Psoas muscle (tissue), 8 donors: Measurements from ENCODE around the gene ZIC5. TPM values are rescaled to one million over a fixed set of nuclear protein-coding genes. Genes with fewer than 3 reads are reported as not detected.
"Not testable (repeated sequence)": the region's sequence is repeated elsewhere in the genome, so short reads cannot be mapped to it uniquely, and the experiment has no call there.

Experiments
- ATAC-seq, 4 donors: fragments of 200-7000 bp; cut with Tn5 transposase; one replicate each; pipeline ENCODE4 v1.9.1; 2020; ENCODE audit warnings: moderate library complexity in 3 of 4, mild to moderate bottlenecking in 2 of 4
- DNase-seq, 2 donors: peaks; one replicate each; pipeline ENCODE4 v3.0.0-alpha.2; 2020
- H3K27ac ChIP-seq: fragments of 200-600 bp; one replicate; pipeline ENCODE4 v1.8.0; 2022
- H3K27me3 ChIP-seq, 3 donors: fragments of 200-600 bp in 1 of 3; one replicate each; pipeline versions ENCODE4 v1.6.1 to v1.8.0; 2013 to 2022; ENCODE audit warnings: low read length in 2 of 3, mild to moderate bottlenecking in 2 of 3, moderate library complexity in 1 of 3; ENCODE audit not compliant: insufficient read depth in 3 of 3
- H3K36me3 ChIP-seq, 2 donors: fragments of 200-600 bp in 1 of 2; one replicate each; pipeline versions ENCODE4 v1.6.1 to v1.8.0; 2013 to 2022; ENCODE audit warnings: low read depth in 1 of 2, mild to moderate bottlenecking in 1 of 2, moderate library complexity in 1 of 2; ENCODE audit not compliant: insufficient read depth in 1 of 2
- H3K4me1 ChIP-seq: fragments of 200-600 bp; one replicate; pipeline ENCODE4 v1.8.0; 2022
- H3K4me3 ChIP-seq: fragments of 200-600 bp; one replicate; pipeline ENCODE4 v1.8.0; 2022; ENCODE audit warnings: mild to moderate bottlenecking
- H3K9me3 ChIP-seq: fragments of 200-600 bp; one replicate; pipeline ENCODE4 v1.8.0; 2022
- CTCF ChIP-seq: fragments of 200-600 bp; IDR thresholded peaks from one replicate; pipeline ENCODE4 v1.8.0; 2022; ENCODE audit warnings: antibody characterized with exemption
- WGBS, 3 donors: extraction: QIAGEN DNeasy Blood & Tissue Kit; methylation state at CpG; one replicate each; pipeline versions ENCODE4 v1.1.6 to v1.1.7; 2013; 5-methylcytosine and 5-hydroxymethylcytosine counted together
- intact Hi-C, 2 donors: fragments of 100-400 bp; cut with DNase I; formaldehyde crosslinking; loops; one replicate each; pipeline versions ENCODE4 v1.11.0 to v1.14.2; 2022
- polyA plus RNA-seq, 3 donors: library from polyadenylated mRNA; stranded (reverse); fragments of 200-250 nt; gene quantifications; one replicate each; pipeline ENCODE4 v1.2.3, GENCODE V29; 2013
- total RNA-seq, 4 donors: library from RNA; stranded (reverse); fragmentation: NEBNext Ultra II Directional in 2 of 4; extraction: Animal tissue kit (Norgen Biotek cat#: 25700) in 2 of 4; gene quantifications; one replicate each; pipeline versions ENCODE4 v1.2.1 to v1.2.4, GENCODE V29; 2021 to 2023
- donor health status: healthy with polysubstance abuse.
- donor health status: DM: no; HTN: no; CAD: no; lungs with moderate emphysema.
- donor health status: Bipolar disorder and iron deficiency.
- donor health status: healthy.
- donor health status: DM: yes; HTN: yes; CAD: no.
- donor health status: DM: no; HTN: no; CAD: no.
- donor health status: DM: no; HTN: no; CAD: no.
- donor health status: DM: yes; HTN: yes; CAD: no.

The ZIC5 gene
- total and polyA plus RNA-seq, 7 donors = not detected

DNA sequence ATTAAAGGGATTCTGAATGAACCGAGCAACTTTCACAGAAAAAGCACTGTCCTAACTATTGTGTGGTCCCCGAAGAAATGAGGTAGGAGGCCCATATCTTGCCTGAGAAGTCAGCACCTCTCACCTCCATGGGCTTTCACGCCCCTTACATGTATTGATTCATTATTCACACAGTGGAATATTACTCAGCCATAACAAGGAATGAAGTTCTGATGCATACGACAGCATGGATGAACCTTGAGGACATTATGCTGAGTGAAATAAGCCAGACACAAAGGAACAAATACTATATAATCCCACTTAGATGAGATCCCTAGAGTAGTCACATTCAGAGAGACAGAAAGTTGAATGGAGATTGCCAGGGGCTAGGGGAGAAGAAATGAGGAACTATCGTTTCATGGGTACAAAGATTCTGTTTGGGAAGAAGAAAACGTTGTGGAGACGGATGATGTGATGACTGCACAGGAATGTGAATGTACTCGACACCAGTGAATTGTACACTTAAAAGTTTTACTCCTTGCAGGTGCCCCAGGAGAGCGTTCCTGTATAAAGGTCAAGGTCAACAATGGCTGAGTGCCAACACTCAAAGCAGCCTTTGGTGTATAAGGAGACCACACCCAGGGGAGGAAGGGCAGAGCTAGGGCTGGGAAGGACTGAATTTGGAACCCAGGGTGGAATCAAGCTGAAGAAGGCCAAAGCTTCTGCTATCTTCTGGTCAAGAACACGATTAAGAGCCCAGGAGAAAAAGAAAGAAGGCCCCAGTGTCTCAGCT is 22.5 kb downstream of the ZIC5 start:
- intact Hi-C loops = no loop called here
- ATAC-seq = no peak
- Histone ChIP-seq H3K27ac (no peak overlapping the region), H3K9me3 (no peaks in the 10 kb centered on the region), H3K27me3 (peaks cover 5 to 84% (median 14%) of the 10 kb centered on the region in 3 donors), H3K4me1 (no peaks in the 10 kb centered on the region), H3K4me3 (no peak overlapping the region), H3K36me3 (no peaks in the 10 kb centered on the region)
- 72 to 77% (median 75%) methylated on average over 10 of the region's 10 CpGs for WGBS, 3 donors
- DNase-seq = no peak
- TF ChIP-seq CTCF = no peak

GRCh38 chr13:99948411-99948810 is 23.2 kb downstream of the ZIC5 start:
- intact Hi-C loops = no loop called here
- ATAC-seq = no peak
- Histone ChIP-seq H3K4me1 (no peaks in the 10 kb centered on the region), H3K4me3 (no peak overlapping the region), H3K27me3 (peaks cover 5 to 85% (median 12%) of the 10 kb centered on the region in 3 donors), H3K36me3 (no peaks in the 10 kb centered on the region), H3K9me3 (no peaks in the 10 kb centered on the region), H3K27ac (no peak overlapping the region)
- no peak for TF ChIP-seq CTCF
- 73 to 76% (median 74%) methylated on average over 4 of the region's 4 CpGs for WGBS, 3 donors
- DNase-seq = no peak

DNA sequence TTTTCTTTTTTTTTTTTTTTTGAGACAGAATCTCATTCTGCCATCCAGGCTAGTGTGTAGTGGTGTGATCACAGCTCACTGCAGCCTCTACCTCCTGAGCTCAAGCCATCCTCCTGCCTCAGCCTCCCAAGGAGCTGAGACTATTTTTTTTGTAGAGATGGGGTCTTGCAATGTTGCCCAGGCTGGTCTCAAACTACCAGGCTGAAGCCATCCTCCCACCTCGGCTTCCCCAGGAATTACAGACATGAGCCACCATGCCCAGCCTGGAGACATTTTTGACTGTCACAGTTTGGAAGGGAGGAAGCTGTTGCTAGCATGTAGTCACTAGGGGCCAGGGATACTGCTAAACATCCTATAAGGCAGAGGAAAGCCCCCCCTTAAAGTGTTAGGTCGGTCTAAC is 23.9 kb downstream of the ZIC5 start:
- TF ChIP-seq CTCF = no peak
- Histone ChIP-seq H3K36me3 (no peaks in the 10 kb centered on the region), H3K4me3 (no peak overlapping the region), H3K27me3 (peaks cover 5 to 80% (median 12%) of the 10 kb centered on the region in 3 donors), H3K4me1 (no peaks in the 10 kb centered on the region), H3K9me3 (no peaks in the 10 kb centered on the region), H3K27ac (no peak overlapping the region)
- ATAC-seq (no peak), DNase-seq (no peak)
- 70 to 79% (median 70%) methylated on average over 2 of the region's 2 CpGs for WGBS, 3 donors
- intact Hi-C loops = no loop called here

DNA sequence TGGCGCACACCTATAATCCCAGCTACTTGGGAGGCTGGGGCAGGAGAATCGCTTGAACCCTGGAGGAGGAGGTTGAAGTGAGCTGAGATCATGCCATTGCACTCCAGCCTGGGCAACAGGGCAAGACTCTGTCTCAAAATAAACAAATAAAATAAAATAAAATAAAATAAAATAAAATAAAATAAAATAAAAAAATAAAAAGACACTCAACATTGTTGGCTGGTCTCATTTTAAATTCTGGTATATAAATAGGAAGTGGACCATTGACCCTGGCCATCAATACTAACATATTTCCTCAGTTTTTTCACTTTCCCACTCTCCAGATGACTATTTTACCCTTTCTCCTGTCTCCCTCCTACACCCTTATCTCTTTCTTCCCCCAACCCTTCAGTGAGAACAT is 26.1 kb downstream of the ZIC5 start:
- intact Hi-C loops, H3K4me3 ChIP-seq, ATAC-seq, DNase-seq, H3K27ac ChIP-seq, H3K9me3 ChIP-seq, H3K36me3 ChIP-seq, H3K4me1 ChIP-seq: not testable (repeated sequence)
- peaks cover 5 to 79% (median 11%) of the 10 kb centered on the region in 3 donors for H3K27me3 ChIP-seq
- 96 to 97% (median 97%) methylated on average over 2 of the region's 2 CpGs for WGBS, 3 donors

DNA sequence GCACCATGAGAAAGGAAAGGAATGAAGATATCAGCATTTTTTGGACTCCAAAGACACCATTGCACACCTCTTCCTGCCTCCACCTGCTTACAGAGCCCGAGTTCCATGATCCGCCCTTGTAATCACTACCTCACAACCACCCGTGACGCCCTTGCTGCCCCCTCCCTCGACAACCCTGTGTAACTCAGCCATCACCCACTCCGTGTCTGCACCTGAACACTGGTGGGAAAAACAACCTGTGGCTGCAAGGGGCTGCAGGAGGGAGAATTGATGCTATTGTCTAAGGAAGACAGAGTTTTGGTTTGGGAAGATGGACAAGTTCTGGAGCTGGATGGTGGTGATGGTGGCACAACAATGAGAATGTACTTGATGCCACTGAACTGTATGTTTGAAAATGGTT is 27.0 kb downstream of the ZIC5 start:
- DNase-seq (no peak), ATAC-seq (no peak)
- H3K9me3 ChIP-seq = no peaks in the 10 kb centered on the region
- no peaks in the 10 kb centered on the region for H3K4me1 ChIP-seq
- peaks cover 5 to 77% (median 14%) of the 10 kb centered on the region in 3 donors for H3K27me3 ChIP-seq
- no peaks in the 10 kb centered on the region for H3K36me3 ChIP-seq
- no peak for TF ChIP-seq CTCF
- H3K4me3 ChIP-seq = no peak overlapping the region
- H3K27ac ChIP-seq = no peak overlapping the region
- WGBS, 3 donors = 87 to 90% (median 88%) methylated on average over 6 of the region's 6 CpGs
- intact Hi-C loops = no loop called here
